NCI-H1092 treated with DMSO at 0.1 percent for 48 hours (cell line): Measurements from ENCODE around the gene LAMB1.
"Not testable (repeated sequence)": the region's sequence is repeated elsewhere in the genome, so short reads cannot be mapped to it uniquely, and the experiment has no call there.

Experiments
- DNase-seq: peaks from one replicate; lab custom pipeline; 2025; lab: John Stamatoyannopoulos, UW

LAMB1 gene

GRCh38 chr7:107917763-107918651 lies 85.0 kb downstream of the LAMB1 start:
- DNase-seq: no peak

- no peak for DNase-seq
Measured at GRCh38 chr7:107915541-107915940, 87.4 kb downstream of the LAMB1 start.

- no peak for DNase-seq
Measured at GRCh38 chr7:107914831-107915230, 88.1 kb downstream of the LAMB1 start.

GRCh38 chr7:107913851-107914250 lies 89.1 kb downstream of the LAMB1 start:
- DNase-seq: no peak

GRCh38 chr7:107911981-107912380 lies 91.0 kb downstream of the LAMB1 start:
- no peak for DNase-seq

GRCh38 chr7:107909445-107909844 lies 93.5 kb downstream of the LAMB1 start:
- DNase-seq: no peak

- DNase-seq: no peak
Measured at GRCh38 chr7:107907790-107908189, 95.2 kb downstream of the LAMB1 start.

GRCh38 chr7:107902381-107902780 lies 100.6 kb downstream of the LAMB1 start:
- DNase-seq: no peak

- DNase-seq: no peak
Measured at GRCh38 chr7:107900496-107901015, 102.4 kb downstream of the LAMB1 start.

GRCh38 chr7:107898997-107899594 lies 103.9 kb downstream of the LAMB1 start:
- no peak for DNase-seq

GRCh38 chr7:107892367-107892741 lies 110.6 kb downstream of the LAMB1 start:
- DNase-seq: not testable (repeated sequence)

- DNase-seq: no peak
Measured at GRCh38 chr7:107891636-107892366, 111.2 kb downstream of the LAMB1 start.

GRCh38 chr7:107890962-107891635 lies 111.9 kb downstream of the LAMB1 start, which contains the start of gene DLD:
DLD (plus strand) TSS chr7:107891183; CDS start chr7:107891251, 68 bp downstream.
- peak; percentile 95 for DNase-seq

- no peak for DNase-seq
Measured at GRCh38 chr7:107890493-107890961, 112.4 kb downstream of the LAMB1 start.

GRCh38 chr7:107889992-107890391 lies 113.0 kb downstream of the LAMB1 start:
- no peak for DNase-seq

- DNase-seq: not testable (repeated sequence)
Measured at GRCh38 chr7:107887827-107888226, 115.1 kb downstream of the LAMB1 start.

GRCh38 chr7:107884066-107884818 lies 118.7 kb downstream of the LAMB1 start:
- DNase-seq: no peak

- no peak for DNase-seq
Measured at GRCh38 chr7:107882766-107883165, 120.2 kb downstream of the LAMB1 start.

- peak; percentile 78 for DNase-seq
Measured at GRCh38 chr7:107879400-107880035, 123.4 kb downstream of the LAMB1 start.

GRCh38 chr7:107878636-107879035 lies 124.3 kb downstream of the LAMB1 start:
- DNase-seq: no peak
